ENCODE results near the gene VAC14.

Gene VAC14

DNA sequence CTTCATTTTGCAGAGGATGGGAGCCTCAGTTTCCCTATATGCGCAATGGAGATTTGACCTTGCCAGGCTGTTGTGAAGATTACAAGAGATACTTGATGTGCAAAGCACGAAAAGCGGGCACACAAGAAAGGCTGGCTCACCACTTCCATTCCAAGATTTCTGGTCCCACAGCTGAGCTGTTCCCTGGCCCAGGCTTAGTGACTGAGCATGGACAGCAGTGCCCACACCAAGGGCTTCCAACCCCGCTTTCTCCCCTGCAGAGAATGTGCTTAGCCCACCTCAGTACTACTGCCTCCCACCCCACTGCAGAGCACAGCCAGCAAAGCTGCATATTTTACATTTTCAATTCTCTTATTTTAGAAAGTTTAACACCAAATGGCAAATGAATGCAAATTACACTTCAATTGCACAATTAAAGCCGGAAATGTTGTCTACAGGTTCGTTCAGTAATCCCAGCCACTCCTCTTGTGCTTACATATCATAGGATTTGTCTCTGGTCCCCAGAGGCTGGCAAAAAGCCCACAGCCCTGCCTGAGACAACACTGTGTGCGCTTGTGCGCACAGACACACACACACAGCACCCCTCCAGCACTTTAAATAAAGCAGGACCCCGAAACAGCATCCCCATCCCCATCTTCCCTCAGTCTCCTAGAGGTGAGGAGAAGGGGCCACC is 51.8 kb downstream of the VAC14 start:
- H3K27me3 ChIP-seq (ENCODE audit: insufficient read depth, insufficient read length), result no peaks in the 10 kb centered on the region
- no peak for DNase-seq (ENCODE audit: low read depth, low spot score)
- peaks cover 37% of the 10 kb centered on the region for H3K36me3 ChIP-seq (ENCODE audit: insufficient read depth, insufficient read length, low read length)
- no peak overlapping the region for H3K9ac ChIP-seq (ENCODE audit: insufficient read length, low read depth)
- H3K9me3 ChIP-seq (ENCODE audit: insufficient read depth, low read length), result peaks cover 4% of the 10 kb centered on the region; the same call in 1 of the 2 replicates
- H3K4me3 ChIP-seq (ENCODE audit: insufficient read length, low read depth), result no peak overlapping the region
- TF ChIP-seq ZNF274 (IDR thresholded peaks at IDR 0.05; ENCODE audit: low read depth, low read length), result no peak
- TF ChIP-seq YY1 (IDR thresholded peaks at IDR 0.05; ENCODE audit: insufficient read depth, insufficient read length), result no peak
- no peak for TF ChIP-seq SUZ12 (IDR thresholded peaks at IDR 0.05; ENCODE audit: extremely low read depth, insufficient read depth, insufficient read length)
- peaks cover 16% of the 10 kb centered on the region for H3K4me1 ChIP-seq (ENCODE audit: insufficient read depth, insufficient read length)

DNA sequence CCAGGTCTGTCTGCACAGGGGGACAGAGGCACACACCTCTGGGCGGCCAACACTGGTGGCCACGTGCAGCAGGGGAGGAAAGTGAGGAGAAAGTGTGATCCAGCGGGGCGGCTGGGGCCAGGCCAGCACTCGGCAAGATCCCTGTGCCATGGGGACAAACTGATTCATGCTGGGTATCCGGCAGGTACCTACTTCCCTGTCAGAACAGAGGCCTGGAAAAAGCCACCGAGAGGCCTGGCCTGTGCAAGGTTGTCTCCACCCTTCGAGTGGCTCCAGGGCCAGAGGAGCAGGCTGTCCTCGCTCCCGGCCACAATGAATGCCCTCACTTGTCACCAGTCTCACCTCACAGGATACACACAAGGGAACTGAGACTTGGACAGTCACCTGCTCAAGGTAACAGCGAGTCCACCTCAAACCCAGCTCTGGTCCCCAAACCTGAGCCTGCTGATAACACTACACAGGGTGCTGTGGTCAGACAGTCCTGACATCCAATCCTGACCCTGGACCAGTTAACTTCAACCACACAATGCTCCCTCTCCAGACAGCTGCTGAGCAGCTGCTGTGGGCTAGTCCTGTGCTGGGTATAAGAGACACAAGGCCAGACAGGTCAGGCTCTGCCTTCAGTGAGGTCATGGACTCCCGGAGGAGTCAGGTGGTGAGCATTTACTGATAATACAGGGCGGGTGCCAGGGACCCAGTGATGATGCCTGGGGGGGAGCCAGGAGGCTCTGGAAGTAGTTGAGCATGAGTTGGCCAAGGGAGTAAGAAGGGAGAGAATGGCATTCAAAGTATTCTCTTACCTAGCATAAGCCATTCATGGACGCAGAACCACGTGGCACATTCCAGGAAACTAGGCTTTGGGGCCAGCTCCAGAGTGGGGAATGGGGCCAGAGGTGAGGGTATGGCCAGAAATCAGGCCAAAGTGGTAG is 53.0 kb downstream of the VAC14 start:
- TF ChIP-seq SUZ12 (IDR thresholded peaks at IDR 0.05; ENCODE audit: extremely low read depth, insufficient read depth, insufficient read length), result no peak
- no peak for TF ChIP-seq ZNF274 (IDR thresholded peaks at IDR 0.05; ENCODE audit: low read depth, low read length)
- no peak for TF ChIP-seq YY1 (IDR thresholded peaks at IDR 0.05; ENCODE audit: insufficient read depth, insufficient read length)
- Histone ChIP-seq H3K4me3 (ENCODE audit: insufficient read length, low read depth) (no peak overlapping the region), H3K4me1 (ENCODE audit: insufficient read depth, insufficient read length) (peaks cover 16% of the 10 kb centered on the region), H3K36me3 (ENCODE audit: insufficient read depth, insufficient read length, low read length) (peaks cover 39% of the 10 kb centered on the region), H3K9me3 (ENCODE audit: insufficient read depth, low read length) (peaks cover 16% of the 10 kb centered on the region; the same call in 1 of the 2 replicates), H3K9ac (ENCODE audit: insufficient read length, low read depth) (no peak overlapping the region), H3K27me3 (ENCODE audit: insufficient read depth, insufficient read length) (no peaks in the 10 kb centered on the region)
- no peak for DNase-seq (ENCODE audit: low read depth, low spot score)

DNA sequence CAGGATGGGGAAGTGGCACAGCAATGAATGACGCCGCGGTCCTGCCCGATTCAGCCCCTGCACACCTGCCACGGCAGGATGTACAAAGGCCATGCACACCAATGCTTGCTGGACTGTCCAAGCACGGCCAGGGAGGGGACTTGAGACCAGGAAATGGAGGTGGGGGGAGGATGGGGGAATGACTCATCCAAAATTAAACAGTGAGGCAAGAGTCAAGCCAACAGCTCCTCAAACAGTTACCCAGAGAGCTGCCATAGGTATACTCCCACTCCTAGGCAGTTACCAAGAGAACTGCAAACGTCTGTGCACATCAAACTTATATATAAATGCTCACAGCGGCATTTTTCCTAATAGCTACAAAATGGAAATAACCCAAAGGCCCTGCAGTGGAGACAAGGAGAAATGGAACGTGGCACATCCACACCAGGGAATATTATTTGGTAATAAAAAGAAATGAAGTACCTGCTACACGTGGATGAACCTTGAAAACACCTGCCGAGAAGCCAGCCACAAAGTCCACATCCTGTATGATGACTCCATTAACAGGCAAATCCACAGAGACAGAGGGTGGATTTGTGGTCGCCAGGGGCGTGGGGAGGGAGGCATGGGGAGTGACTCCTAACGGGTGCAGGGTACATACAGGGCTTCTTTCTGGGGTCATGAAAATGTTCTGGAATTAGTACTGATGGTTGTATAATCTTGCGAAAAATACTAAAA is 54.1 kb downstream of the VAC14 start:
- DNase-seq (ENCODE audit: low read depth, low spot score), result no peak
- Histone ChIP-seq H3K36me3 (ENCODE audit: insufficient read depth, insufficient read length, low read length) (peaks cover 44% of the 10 kb centered on the region), H3K9ac (ENCODE audit: insufficient read length, low read depth) (no peak overlapping the region), H3K4me1 (ENCODE audit: insufficient read depth, insufficient read length) (peaks cover 16% of the 10 kb centered on the region), H3K27me3 (ENCODE audit: insufficient read depth, insufficient read length) (no peaks in the 10 kb centered on the region), H3K4me3 (ENCODE audit: insufficient read length, low read depth) (no peak overlapping the region), H3K9me3 (ENCODE audit: insufficient read depth, low read length) (peaks cover 20% of the 10 kb centered on the region; the same call in 1 of the 2 replicates)
- TF ChIP-seq YY1 (IDR thresholded peaks at IDR 0.05; ENCODE audit: insufficient read depth, insufficient read length) (no peak), SUZ12 (IDR thresholded peaks at IDR 0.05; ENCODE audit: extremely low read depth, insufficient read depth, insufficient read length) (no peak), ZNF274 (IDR thresholded peaks at IDR 0.05; ENCODE audit: low read depth, low read length) (no peak)

DNA sequence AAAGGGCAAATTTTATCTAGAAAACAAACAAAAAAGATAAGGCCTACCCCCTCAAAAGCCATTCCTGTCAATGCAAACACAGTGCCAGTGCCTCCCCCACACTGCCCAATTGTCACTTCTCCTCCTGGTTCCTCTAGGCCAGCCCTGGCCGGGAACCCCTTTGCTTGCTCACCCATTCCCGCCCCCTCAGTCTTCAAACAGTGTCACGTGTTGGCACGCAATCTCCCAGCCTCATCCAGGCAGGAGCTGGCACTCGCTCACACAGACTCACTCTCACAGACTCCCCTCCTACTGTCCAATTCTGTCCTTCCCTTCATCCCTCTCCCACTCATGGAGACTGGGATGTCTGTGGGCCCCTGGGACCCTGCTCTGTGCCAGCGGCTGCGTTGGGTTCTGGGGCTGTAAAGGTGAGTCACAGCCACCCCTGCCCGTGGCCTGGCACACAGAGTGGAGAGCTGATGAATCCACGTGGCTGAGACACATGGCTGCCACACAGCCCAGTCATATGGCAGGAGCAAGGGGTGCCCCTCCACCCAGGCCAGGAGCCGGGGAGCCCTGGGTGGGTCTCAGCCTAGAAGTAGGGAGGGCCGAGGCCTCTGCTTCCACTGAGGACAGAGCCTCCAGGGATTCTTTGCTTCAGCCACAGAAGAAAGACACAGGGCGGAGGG is 54.8 kb downstream of the VAC14 start:
- Histone ChIP-seq H3K27me3 (ENCODE audit: insufficient read depth, insufficient read length) (no peaks in the 10 kb centered on the region), H3K9ac (ENCODE audit: insufficient read length, low read depth) (no peak overlapping the region), H3K9me3 (ENCODE audit: insufficient read depth, low read length) (peaks cover 20% of the 10 kb centered on the region; the same call in 1 of the 2 replicates), H3K36me3 (ENCODE audit: insufficient read depth, insufficient read length, low read length) (peaks cover 46% of the 10 kb centered on the region), H3K4me3 (ENCODE audit: insufficient read length, low read depth) (no peak overlapping the region), H3K4me1 (ENCODE audit: insufficient read depth, insufficient read length) (peaks cover 16% of the 10 kb centered on the region)
- DNase-seq (ENCODE audit: low read depth, low spot score), result no peak
- no peak for TF ChIP-seq YY1 (IDR thresholded peaks at IDR 0.05; ENCODE audit: insufficient read depth, insufficient read length)
- TF ChIP-seq ZNF274 (IDR thresholded peaks at IDR 0.05; ENCODE audit: low read depth, low read length), result no peak
- TF ChIP-seq SUZ12 (IDR thresholded peaks at IDR 0.05; ENCODE audit: extremely low read depth, insufficient read depth, insufficient read length), result no peak

DNA sequence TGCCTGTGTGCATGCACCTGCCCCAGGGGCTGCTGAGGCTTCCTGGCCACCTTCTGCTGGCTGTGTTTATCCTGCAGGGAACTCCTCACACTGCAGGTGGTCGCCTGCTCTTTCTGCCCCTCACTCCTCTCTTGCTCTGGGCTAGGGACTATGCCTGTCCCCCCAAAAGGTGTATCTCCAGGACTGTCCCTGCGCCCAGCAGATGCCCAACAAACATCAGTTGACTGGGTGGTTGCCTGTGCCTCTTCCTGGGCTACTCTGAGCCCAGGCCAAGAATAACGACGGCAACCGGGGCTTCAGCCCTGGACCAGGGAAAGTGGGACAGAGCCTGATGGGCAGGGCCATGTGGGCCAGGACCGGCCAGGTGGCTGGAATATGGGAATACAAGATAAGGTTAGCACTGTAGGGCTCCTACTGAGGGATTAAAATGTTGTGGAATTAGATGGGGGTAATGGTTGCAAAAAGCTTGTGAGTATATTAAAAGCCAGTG is 55.4 kb downstream of the VAC14 start:
- H3K27me3 ChIP-seq (ENCODE audit: insufficient read depth, insufficient read length), result no peaks in the 10 kb centered on the region
- TF ChIP-seq SUZ12 (IDR thresholded peaks at IDR 0.05; ENCODE audit: extremely low read depth, insufficient read depth, insufficient read length), result no peak
- TF ChIP-seq YY1 (IDR thresholded peaks at IDR 0.05; ENCODE audit: insufficient read depth, insufficient read length), result no peak
- no peak for DNase-seq (ENCODE audit: low read depth, low spot score)
- H3K9ac ChIP-seq (ENCODE audit: insufficient read length, low read depth), result no peak overlapping the region
- peaks cover 49% of the 10 kb centered on the region for H3K36me3 ChIP-seq (ENCODE audit: insufficient read depth, insufficient read length, low read length)
- peaks cover 20% of the 10 kb centered on the region; the same call in 1 of the 2 replicates for H3K9me3 ChIP-seq (ENCODE audit: insufficient read depth, low read length)
- peaks cover 19% of the 10 kb centered on the region for H3K4me1 ChIP-seq (ENCODE audit: insufficient read depth, insufficient read length)
- H3K4me3 ChIP-seq (ENCODE audit: insufficient read length, low read depth), result no peak overlapping the region

DNA sequence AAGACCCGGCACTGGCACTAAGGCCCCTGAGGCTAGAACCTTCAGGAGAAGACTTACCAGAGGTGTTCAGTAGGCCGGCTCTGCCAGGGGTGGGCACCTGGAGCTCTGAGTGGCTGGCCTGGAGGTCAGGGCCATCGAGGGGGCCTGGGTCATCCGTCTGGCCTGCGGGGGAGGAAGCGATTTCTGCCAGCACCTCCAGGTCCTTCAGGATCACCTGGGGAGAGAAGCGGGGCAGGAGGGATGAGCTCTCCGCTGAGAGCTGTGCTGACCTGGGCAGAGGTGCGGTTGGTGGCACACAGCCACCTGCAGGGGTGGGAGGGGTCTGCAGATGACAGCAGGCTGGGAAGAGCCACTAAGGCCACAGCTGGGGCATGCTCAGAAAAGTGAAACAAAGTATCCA is 56.6 kb downstream of the VAC14 start:
- peaks cover 13% of the 10 kb centered on the region for H3K4me1 ChIP-seq (ENCODE audit: insufficient read depth, insufficient read length)
- peaks cover 59% of the 10 kb centered on the region for H3K36me3 ChIP-seq (ENCODE audit: insufficient read depth, insufficient read length, low read length)
- H3K9ac ChIP-seq (ENCODE audit: insufficient read length, low read depth), result no peak overlapping the region
- no peak for DNase-seq (ENCODE audit: low read depth, low spot score)
- H3K9me3 ChIP-seq (ENCODE audit: insufficient read depth, low read length), result peaks cover 20% of the 10 kb centered on the region; the same call in 1 of the 2 replicates
- no peak overlapping the region for H3K4me3 ChIP-seq (ENCODE audit: insufficient read length, low read depth)
- TF ChIP-seq YY1 (IDR thresholded peaks at IDR 0.05; ENCODE audit: insufficient read depth, insufficient read length) (no peak), SUZ12 (IDR thresholded peaks at IDR 0.05; ENCODE audit: extremely low read depth, insufficient read depth, insufficient read length) (no peak), ZNF274 (IDR thresholded peaks at IDR 0.05; ENCODE audit: low read depth, low read length) (no peak)
- H3K27me3 ChIP-seq (ENCODE audit: insufficient read depth, insufficient read length), result no peaks in the 10 kb centered on the region
